HG03175 (cell line): ENCODE measurements around the gene SLC15A3.

Experiments used
- ATAC-seq: cut with Tn5 transposase; IDR thresholded peaks from one replicate; pipeline ENCODE4 v1.9.1; 2021; ENCODE audit warnings: mild to moderate bottlenecking, moderate library complexity; ENCODE audit not compliant: unreplicated experiment

SLC15A3 gene

DNA sequence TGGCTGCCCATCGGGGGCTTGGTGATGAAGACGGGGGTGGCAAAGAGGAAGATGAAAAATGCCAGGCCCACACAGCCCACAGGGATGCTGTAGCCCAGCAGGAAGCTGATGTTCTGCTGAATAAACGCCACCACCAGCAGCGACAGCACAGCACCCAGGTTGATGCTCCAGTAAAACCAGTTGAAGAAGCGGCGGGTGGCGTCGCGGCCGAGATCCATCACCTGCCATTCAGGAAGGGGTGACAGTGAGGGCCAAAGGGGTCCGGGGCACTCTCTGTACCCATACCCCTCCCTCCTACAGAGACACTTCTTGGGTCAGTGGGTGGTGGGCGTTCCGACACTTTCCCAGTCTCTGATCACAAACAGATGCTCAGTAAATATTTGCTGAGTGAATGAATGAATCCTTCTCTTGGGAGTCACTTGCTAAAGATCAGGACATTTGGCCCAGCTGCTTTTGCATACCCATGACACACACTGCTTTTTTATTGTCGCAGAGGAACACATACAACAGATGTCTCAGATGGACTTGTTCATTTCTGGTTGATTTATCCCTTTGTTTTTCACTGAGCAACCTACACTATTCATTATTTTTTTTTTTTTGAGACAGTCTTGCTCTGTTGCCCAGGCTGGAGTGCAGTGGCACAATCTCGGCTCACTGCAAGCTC is 5.2 kb downstream of the SLC15A3 start:
- ATAC-seq, result no peak

DNA sequence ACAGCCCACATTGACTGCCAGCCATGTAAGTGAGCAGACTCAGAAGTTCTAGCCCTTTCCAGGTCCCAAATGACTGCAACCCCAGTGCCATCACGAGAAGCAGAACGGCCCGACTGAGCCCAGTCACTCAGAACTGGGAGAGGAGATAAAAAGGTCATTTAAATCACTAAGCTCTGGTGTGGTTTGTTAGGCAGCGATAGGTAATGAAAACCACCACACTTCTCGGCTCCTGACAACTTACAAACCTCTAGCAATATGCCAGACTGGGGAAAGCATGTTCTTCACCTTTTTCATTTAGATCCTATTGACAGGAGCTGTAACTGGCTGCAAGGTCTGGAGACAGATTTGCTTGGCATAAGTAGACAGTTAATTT is 6.7 kb downstream of the SLC15A3 start:
- ATAC-seq, result no peak

DNA sequence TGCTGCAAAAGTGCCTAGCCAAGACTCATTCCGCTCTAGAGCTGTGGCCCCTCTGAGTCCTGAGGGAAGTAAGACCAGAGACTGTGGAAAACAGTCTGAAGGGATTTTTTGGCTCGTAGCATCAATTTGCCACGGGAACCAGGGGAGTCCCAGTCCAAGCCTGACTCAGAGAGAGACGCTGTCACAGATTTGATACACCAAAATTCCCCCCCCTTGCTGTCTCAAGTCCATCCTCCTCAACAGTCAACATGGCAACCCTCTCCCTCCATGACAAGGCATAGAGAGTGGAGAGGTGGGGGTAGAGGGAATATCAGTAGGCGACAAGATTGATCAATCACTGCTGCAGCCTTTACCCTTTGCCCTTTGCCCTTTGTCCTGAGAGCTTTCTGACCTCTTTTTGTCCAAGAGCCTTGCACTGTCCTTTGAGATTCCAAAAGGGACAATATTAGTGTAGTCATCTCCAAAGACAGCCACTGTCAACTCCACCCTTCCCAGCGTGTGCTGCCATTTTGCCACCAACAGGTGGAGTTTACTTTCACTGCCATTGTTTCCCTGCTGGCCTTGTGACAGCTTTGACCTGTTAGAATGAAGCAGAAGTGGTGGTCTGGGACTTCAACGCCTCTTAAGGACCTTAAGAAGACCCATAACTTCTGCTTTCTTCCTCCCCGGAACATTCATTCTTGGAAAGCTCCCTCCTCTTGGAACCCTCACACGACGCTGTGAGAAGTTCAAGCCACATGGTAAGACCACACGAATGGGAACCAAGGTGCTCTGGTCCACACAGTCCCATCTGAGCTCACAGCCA is 7.3 kb downstream of the SLC15A3 start:
- no peak for ATAC-seq

DNA sequence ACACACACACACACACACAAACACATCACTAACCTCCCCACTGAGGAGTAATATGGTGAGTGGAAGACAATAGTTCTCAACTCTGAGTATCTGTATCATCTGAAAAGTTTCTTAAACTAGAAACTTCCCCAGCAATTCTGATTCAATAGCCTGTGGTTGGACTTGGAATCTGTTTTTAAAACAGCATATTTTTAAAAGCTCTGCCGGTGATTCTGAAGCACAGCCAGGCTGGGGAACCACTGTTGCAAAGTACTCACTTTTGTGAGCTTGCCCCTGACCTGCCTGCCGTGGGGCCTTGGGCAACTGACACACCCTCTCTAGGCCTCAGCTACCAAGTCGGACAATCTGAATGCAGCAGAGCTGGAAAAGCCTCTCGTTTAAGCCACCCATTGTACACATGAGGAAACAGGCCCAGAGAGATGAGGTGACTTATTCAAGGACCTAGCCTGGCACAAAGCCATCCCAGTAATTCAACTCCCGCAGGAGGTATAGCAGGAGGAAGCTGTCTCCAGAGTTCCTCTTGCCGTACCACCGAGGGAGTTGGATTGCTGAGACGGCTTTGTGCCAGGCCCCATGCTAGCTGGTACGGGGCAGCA is 8.9 kb downstream of the SLC15A3 start:
- ATAC-seq, result no peak

DNA sequence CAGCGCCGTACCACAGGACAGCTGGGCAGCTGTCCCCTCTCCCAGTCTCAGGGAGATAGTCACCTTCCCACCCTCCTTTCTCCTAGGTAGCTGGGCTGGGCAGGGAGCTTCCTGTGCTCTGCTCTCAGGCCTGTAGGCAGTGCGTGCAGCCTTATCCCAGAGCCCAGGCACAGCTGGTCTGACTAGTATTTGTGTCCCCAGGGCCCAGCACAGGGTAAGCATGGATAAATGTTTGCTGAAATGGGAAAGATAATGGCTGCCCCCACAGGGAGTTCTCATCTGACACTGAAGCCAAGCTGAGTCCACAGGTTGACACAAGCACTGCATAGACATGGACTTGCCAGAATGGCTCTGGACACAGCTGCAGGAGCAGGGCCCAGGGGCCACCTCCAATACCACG is 9.8 kb downstream of the SLC15A3 start:
- ATAC-seq, result no peak

DNA sequence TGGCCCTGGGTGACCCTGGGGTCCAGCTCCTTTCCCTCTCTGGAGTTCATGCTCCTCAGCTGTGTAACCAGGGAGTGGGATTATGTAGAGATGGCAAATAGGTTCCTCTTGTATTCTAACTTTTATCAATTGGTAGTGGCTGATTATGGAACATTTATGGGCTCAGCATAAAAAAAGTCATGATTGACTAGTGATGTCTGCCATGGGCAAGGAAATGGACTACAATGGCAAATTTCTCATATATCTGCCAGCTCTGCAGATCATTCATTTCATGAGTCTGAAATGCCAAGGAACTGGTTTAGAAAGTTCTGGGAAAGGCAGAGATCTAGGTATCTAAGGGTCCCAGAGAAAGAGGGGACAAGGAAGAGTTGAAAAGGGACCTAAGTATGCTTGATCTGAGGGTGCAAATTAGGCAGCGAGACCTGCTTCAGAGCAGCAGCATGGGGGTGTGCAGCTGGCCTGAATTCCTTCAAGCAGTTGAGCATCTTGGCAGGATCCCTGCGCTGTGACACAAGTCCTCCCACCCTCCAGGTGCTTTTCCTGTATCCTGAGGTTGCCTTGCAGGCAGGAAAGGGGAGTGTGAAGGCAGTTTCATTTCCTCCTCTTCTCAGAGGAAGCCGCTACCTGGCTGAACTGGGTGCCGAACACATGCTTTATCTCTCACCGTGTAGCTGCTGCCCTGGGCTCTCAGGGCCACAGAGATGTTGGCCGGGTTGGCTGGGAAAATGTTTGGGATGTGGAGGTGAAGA is 10.4 kb downstream of the SLC15A3 start:
- ATAC-seq, result no peak

DNA sequence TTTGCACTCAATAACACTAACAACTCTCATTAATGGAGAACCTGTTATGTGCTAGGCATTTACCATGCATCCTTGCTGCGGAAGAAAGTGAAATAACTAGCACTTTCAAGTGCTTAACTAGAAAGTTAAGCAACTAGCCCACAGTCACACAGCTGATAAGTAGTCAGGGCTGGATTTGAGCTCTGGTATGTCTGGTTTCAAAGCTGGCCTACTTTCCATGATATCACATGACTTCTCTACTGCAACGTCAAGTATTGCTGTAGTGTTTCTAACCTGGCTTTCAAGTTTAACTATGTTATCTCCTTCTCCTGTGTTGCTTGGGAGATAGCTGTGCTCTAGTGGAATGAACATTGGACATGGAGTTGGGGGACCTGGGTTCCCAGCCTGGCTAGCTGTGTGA is 12.1 kb downstream of the SLC15A3 start:
- ATAC-seq, result no peak

DNA sequence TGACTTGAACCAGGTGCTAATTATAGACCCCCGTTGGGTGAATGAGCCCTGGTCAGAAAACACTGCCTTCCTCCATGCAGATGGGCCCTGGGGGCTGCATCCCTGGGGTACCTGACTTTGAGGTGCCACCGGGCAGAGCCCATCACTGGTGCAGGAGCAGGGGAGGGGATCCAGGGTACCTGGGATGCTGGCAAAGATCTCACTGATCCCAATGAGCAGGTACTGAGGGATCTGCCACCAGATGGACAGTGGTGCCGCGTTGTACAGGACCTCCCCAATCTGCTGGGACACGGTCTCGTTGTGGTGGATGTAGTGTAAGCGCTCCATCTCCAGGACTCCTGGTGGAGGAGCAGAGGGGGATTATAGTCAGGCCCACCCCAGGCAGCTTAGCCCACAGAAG is 12.7 kb downstream of the SLC15A3 start:
- no peak for ATAC-seq

DNA sequence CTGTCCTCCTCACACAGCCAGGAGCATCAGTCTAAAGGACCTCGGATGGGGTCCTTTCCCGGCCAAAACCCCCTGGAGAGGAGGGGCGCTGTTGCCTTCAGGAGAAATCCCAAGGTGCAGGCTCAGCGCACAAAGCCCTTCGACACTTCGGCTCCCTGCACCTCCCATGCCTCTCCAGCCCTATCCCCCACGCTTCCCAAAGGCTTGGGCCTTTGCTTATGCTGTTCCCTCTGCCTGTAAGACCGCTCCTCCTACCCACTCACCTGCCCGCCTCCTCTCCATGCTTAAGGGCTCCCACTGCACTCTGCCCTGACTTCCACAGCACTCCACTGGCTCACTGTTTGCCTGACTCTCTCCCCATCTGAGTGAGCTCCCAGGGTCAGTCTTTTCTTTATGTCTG is 13.5 kb downstream of the SLC15A3 start:
- ATAC-seq, result no peak

DNA sequence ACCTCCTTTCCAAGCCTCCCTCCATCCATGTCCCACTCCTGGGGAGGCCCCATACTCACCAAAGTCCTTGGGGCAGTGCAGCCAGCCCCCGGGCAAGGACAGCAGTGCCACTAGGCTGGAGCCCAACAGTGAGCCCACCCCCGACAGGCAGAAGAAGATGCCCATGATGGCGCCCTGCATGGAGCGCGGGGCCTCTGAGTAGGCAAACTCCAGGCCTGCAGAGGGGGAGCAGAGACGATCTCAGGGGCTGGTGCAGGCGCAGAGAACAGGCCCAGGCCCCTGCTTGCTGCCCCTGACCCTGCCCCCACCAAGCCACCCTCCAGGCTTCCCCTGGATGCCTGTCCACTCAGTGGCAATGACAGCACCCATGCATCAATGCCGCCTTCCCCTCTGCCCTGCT is 14.2 kb downstream of the SLC15A3 start:
- no peak for ATAC-seq

DNA sequence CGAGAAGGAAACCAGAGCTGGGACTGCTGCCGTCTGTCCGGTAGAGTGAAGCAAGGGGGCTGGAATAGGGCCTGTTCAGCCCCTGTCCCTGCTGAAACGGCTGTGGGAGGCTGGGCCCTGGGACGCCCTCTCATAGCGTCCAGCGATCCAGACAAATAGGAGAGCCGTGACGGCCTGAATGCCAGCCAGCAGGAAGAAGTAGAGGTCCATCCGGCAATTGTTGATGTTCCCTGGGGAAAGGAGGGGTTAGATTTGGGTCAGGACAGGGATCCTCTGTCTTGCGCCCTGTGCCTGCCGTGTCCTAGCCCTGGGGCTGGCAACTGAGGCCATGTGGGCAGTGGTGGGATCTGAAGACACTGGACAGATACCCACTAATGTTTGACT is 14.8 kb downstream of the SLC15A3 start:
- no peak for ATAC-seq

DNA sequence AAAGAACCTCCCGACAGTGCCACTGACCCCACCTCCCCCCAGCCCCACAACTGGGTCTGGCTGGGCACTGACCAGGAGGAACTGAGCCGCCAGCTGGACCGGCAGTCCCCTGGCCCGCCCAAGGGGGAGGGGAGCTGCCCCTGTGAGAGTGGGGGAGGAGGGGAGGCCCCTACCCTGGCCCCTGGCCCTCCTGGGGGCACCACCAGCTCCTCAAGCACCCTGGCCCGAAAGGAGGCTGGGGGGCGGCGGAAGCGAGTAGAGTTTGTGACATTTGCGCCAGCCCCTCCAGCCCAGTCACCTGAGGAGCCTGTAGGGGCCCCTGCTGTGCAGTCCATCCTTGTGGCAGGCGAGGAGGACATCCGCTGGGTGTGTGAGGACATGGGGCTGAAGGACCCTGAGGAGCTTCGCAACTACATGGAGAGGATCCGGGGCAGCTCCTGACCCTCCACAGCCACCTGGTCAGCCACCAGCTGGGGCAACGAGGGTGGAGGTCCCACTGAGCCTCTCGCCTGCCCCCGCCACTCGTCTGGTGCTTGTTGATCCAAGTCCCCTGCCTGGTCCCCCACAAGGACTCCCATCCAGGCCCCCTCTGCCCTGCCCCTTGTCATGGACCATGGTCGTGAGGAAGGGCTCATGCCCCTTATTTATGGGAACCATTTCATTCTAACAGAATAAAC is 15.4 kb downstream of the SLC15A3 start:
- ATAC-seq, result no peak

DNA sequence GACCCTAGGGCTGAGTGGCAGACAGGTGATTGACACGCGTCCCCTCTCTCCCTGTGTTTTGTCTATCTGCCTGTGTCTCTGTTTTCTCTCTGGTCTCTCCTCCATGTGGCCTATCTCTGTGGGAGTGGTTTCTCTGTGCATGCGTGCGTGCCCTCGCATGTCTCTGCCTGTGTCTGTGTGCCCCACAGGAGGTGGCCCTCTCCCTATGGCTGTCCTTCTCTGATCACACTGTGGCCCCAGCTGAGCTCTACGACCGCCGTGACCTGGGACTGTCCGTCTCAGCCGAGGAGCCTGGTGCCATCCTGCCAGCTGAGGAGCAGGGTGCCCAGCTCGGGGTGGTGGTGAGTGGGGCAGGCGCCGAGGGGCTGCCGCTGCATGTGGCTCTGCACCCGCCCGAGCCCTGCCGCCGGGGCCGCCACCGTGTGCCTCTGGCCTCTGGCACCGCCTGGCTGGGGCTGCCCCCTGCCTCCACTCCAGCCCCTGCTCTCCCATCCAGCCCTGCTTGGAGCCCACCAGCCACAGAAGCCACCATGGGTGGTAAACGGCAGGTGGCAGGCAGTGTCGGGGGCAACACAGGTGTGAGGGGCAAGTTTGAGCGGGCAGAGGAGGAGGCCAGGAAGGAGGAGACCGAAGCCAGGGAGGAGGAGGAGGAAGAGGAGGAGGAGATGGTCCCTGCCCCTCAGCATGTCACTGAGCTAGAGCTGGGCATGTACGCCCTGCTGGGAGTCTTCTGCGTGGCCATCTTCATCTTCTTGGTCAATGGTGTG is 16.1 kb downstream of the SLC15A3 start:
- no peak for ATAC-seq

DNA sequence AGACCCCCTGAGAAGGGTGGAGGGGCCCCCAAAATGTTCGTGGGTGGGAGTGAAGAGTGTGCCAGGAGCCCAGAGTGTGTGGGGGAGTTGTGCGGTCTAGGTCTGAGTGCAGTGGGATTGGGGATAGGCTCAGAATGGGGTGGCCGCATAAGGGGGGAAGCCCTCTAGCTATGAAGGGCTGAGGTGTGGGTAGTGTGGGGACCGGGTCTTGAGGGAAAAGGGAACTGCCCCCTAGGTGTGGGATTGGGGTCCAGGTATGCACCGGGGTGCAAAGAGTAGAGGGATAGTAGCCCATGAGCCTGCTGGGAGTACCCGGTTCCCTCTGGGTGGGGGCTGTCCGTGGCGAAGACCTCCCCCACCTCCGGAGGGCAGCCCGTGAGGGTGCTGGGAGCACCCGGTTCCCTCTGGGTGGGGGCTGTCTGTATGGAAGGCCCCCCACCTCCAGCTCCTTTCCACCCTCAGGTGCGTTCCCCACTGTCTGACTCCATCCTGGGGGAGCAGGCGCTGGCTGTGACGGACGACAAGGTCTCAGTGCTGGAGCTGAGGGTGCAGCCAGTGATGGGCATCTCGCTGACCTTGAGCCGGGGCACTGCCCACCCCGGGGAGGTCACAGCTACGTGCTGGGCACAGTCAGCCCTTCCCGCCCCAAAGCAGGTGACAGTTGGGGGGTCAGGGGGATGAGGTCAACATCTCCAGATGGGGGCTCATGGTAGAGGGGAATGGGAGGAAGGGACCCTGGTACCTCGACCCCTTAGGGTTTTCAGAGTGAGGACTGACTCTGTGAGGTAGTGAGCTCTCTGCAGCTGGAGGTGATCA is 17.0 kb downstream of the SLC15A3 start:
- ATAC-seq, result no peak

DNA sequence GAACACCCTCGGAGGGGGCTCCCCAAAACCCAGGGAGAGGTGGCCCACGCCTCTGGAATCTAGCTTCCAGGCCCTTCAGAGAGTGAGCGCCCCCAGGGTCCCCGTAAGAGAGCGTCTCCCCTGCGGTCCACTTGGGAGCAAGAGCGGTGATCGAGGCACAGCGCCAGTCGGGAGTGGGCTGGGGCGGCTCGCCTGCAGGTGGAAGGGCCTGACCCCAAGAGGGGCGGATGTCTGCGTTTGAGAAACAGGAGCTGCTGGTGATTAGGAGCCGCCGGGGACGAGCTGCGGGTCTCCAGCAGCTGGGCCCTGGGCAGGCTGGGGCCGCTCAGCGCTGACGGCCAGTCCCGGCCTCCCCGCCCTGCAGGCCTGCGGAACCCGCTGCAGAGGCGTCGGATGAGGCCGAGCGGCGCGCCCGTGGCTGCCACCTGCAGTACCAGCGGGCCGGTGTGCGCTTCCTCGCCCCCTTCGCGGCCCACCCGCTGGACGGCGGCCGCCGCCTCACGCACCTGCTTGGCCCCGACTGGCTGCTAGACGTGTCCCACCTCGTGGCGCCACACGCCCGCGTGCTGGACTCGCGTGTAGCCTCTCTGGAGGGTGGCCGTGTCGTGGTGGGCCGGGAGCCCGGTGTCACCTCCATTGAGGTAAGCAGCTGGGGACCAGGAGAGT is 17.7 kb downstream of the SLC15A3 start:
- ATAC-seq, result no peak

DNA sequence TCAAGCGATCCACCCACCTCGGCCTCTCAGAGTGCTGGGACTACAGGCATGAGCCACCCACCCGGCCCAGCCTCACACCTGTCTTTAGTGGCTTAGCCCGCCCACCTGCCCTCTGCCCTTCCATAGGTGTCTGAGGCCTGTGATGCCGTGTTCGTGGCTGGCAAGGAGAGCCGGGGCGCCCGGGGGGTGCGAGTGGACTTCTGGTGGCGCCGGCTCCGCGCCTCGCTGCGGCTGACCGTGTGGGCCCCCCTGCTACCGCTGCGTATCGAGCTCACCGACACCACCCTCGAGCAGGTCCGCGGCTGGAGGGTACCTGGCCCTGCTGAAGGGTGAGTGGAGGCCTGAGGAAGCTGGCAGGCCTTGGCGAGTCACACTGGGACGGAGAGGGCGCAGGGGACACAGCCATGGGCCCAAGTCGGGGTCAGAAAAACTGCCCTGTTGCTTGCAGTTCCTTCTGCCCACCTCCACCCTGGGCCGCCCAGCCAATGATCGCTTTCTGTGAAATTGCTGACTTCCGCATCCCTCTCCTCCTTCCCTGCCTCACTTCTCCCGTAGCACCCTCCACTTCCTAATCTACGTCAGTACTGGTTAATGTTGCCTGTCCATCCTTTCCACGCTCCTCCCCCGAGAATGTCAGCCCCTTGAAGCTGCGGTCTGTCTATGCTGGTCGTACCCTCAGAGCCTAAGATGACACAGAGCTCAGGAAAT is 18.4 kb downstream of the SLC15A3 start:
- ATAC-seq, result no peak

DNA sequence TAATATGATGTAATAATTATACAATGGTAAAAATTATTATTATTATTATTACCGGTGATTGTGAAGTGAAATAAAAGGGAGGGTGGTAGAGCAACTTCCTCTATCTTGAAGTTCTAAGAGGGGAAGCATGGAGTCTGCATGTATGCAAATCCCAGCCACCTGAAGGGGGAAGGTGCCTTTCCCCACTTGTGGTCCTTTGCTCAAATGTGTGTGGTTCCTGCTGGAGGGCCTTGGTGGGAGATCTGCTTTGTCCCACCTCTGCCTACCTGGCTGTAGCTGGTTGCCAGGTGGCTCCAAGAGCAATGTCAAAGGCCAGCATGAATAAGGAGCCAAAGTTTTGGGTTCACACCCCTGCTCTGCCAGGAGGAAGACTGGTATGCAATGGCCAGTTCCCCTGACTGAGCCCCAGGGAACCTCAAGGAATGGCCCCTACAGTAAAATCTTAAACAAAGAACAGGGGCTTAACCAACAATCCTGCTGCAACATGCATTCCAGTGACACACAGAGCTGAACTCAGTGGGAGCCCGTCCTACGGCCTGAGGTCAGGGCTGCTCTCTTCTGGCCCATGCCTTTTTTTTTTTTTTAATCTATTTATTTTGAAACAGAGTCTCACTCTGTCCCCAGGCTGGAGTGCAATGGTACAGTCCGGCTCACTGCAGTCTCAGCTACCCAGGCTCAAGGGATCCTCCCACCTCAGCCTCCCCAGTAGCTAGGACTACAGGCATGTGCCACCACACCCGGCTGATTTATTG is 19.2 kb downstream of the SLC15A3 start:
- ATAC-seq, result no peak

DNA sequence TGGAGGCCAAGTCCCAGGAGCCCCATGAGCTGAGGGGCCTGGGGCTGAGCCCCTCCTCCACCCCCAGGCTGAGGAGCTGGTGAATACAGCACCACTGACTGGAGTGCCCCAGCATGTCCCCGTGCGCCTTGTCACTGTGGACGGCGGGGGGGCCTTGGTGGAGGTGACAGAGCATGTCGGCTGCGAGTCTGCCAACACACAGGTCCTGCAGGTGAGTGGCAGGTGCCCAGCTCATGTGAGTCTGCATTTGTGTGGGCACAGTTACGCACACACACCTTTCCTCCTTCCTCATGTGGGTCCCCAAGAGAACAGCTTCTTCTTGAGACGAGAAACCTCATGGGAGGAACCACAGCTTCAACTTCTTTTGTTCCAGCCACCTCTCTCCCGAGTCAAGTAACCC is 20.1 kb downstream of the SLC15A3 start:
- ATAC-seq, result no peak
